Activated B cell treated with CpG ODN at 0.5 μM for 24 hours (primary cell): ENCODE data around the gene MAST2. TPM values are rescaled to one million over a fixed set of nuclear protein-coding genes. Genes with fewer than 3 reads are reported as not detected.

ENCODE experiments used
- ATAC-seq: fragments of 200-7000 bp; cut with Tn5 transposase; one replicate; pipeline ENCODE4 v1.10.0; 2021; ENCODE audit warnings: low read depth, mild to moderate bottlenecking, moderate library complexity
- CTCF ChIA-PET: fragments of 350-600 bp; sonication (Branson Sonifier 250); formaldehyde crosslinking; loops from one replicate; lab custom pipeline; 2021; ENCODE audit warnings: antibody characterized with exemption; lab: Charles Lee
- POLR2A ChIA-PET: fragments of 350-600 bp; sonication (Branson Sonifier 250); formaldehyde crosslinking; loops from one replicate; lab custom pipeline; 2021; ENCODE audit warnings: antibody characterized with exemption; lab: Charles Lee
- DNase-seq: peaks from one replicate; pipeline ENCODE4 v3.0.0; 2022
- H3K27ac Mint-ChIP-seq: one replicate; pipeline ENCODE4 v1.8.0; 2020; ENCODE audit warnings: mixed read lengths
- H3K27me3 Mint-ChIP-seq: one replicate; pipeline ENCODE4 v1.8.0; 2021; ENCODE audit warnings: mixed read lengths
- H3K36me3 Mint-ChIP-seq: one replicate; pipeline ENCODE4 v1.8.0; 2021; ENCODE audit warnings: low read depth, mixed read lengths
- H3K4me1 Mint-ChIP-seq: one replicate; pipeline ENCODE4 v1.8.0; 2021; ENCODE audit warnings: mixed read lengths
- H3K4me3 Mint-ChIP-seq: one replicate; pipeline ENCODE4 v1.8.0; 2020; ENCODE audit warnings: mild to moderate bottlenecking, mixed read lengths
- H3K9me3 Mint-ChIP-seq: one replicate; pipeline ENCODE4 v1.8.0; 2020; ENCODE audit warnings: mixed read lengths
- intact Hi-C: fragments of 100-400 bp; cut with micrococcal nuclease; formaldehyde crosslinking; loops from one replicate; pipeline ENCODE4 v1.15.1; 2024
- total RNA-seq: library from RNA; stranded (reverse); gene quantifications from 2 replicates; pipeline ENCODE4 v1.2.3, GENCODE V29; 2022
- TF ChIP-seq, protein P1 (sequence below): fragments of 200-600 bp; IDR thresholded peaks from one replicate; pipeline ENCODE4 v1.8.0; 2022; ENCODE audit warnings: antibody characterized with exemption, mild to moderate bottlenecking

The MAST2 gene
- total RNA-seq, 1 donor from 2014 or later, result 20.9 TPM

- H3K4me3 Mint-ChIP-seq, result no peak overlapping the region
- ChIA-PET CTCF (no interaction called here), POLR2A (no interaction called here)
- TF ChIP-seq, protein P1, sequence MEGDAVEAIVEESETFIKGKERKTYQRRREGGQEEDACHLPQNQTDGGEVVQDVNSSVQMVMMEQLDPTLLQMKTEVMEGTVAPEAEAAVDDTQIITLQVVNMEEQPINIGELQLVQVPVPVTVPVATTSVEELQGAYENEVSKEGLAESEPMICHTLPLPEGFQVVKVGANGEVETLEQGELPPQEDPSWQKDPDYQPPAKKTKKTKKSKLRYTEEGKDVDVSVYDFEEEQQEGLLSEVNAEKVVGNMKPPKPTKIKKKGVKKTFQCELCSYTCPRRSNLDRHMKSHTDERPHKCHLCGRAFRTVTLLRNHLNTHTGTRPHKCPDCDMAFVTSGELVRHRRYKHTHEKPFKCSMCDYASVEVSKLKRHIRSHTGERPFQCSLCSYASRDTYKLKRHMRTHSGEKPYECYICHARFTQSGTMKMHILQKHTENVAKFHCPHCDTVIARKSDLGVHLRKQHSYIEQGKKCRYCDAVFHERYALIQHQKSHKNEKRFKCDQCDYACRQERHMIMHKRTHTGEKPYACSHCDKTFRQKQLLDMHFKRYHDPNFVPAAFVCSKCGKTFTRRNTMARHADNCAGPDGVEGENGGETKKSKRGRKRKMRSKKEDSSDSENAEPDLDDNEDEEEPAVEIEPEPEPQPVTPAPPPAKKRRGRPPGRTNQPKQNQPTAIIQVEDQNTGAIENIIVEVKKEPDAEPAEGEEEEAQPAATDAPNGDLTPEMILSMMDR, result no peak
- no peak overlapping the region for H3K27ac Mint-ChIP-seq
- DNase-seq, result no peak
- no peaks in the 10 kb centered on the region for H3K36me3 Mint-ChIP-seq
- H3K4me1 Mint-ChIP-seq, result no peaks in the 10 kb centered on the region
- no peak for ATAC-seq
- no peaks in the 10 kb centered on the region for H3K9me3 Mint-ChIP-seq
- no peaks in the 10 kb centered on the region for H3K27me3 Mint-ChIP-seq
- intact Hi-C loops, result no loop called here
These were observed 105.3 kb downstream of the MAST2 start for GRCh38 chr1:45908611-45909140.

GRCh38 chr1:45911634-45912033 is 108.2 kb downstream of the MAST2 start:
- Mint-ChIP-seq H3K36me3 (no peaks in the 10 kb centered on the region), H3K4me1 (peaks cover 9% of the 10 kb centered on the region), H3K4me3 (no peak overlapping the region), H3K27me3 (no peaks in the 10 kb centered on the region), H3K27ac (no peak overlapping the region), H3K9me3 (no peaks in the 10 kb centered on the region)
- no peak for ATAC-seq
- ChIA-PET CTCF (no interaction called here), POLR2A (no interaction called here)
- TF ChIP-seq, protein P1, result no peak
- no peak for DNase-seq
- intact Hi-C loops, result no loop called here

- POLR2A ChIA-PET, result no interaction called here
- TF ChIP-seq, protein P1, result no peak
- H3K4me3 Mint-ChIP-seq, result no peak overlapping the region
- no peaks in the 10 kb centered on the region for H3K36me3 Mint-ChIP-seq
- no peaks in the 10 kb centered on the region for H3K27me3 Mint-ChIP-seq
- ATAC-seq (no peak), DNase-seq (no peak)
- CTCF ChIA-PET, result no interaction called here
- H3K9me3 Mint-ChIP-seq, result no peaks in the 10 kb centered on the region
- peaks cover 9% of the 10 kb centered on the region for H3K4me1 Mint-ChIP-seq
- H3K27ac Mint-ChIP-seq, result no peak overlapping the region
- intact Hi-C loops, result no loop called here
These were observed 109.8 kb downstream of the MAST2 start for GRCh38 chr1:45913183-45913683.

GRCh38 chr1:45913731-45914501 is 110.5 kb downstream of the MAST2 start:
- no peak overlapping the region for H3K4me3 Mint-ChIP-seq
- no peaks in the 10 kb centered on the region for H3K27me3 Mint-ChIP-seq
- no peaks in the 10 kb centered on the region for H3K36me3 Mint-ChIP-seq
- H3K27ac Mint-ChIP-seq, result no peak overlapping the region
- CTCF ChIA-PET, result no interaction called here
- H3K9me3 Mint-ChIP-seq, result no peaks in the 10 kb centered on the region
- intact Hi-C loops, result no loop called here
- ATAC-seq, result no peak
- POLR2A ChIA-PET, result no interaction called here
- no peak for DNase-seq
- TF ChIP-seq, protein P1, result no peak
- H3K4me1 Mint-ChIP-seq, result peaks cover 9% of the 10 kb centered on the region

DNA sequence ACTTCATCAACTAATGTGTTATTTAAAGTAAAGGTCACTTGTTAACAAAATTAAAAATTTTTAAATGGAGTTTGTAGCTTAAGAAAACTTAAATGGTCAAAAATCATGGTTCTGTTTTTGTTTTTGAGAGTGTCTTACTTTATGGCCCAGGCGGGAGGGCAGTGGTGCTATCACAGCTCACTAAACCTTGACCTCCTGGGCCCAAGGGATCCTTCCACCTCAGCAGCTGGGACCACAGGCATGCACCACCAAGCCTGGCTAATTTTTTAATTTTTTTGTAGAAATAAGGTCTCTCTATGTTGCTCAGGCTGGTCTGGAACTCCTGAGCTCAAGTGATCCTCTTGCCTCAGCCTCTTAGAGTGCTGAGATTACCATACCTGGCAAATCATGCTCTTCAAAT is 111.4 kb downstream of the MAST2 start:
- H3K36me3 Mint-ChIP-seq, result no peaks in the 10 kb centered on the region
- TF ChIP-seq, protein P1, result no peak
- no peaks in the 10 kb centered on the region for H3K9me3 Mint-ChIP-seq
- CTCF ChIA-PET, result no interaction called here
- DNase-seq (no peak), ATAC-seq (no peak)
- H3K4me3 Mint-ChIP-seq, result no peak overlapping the region
- peaks cover 9% of the 10 kb centered on the region for H3K4me1 Mint-ChIP-seq
- intact Hi-C loops, result no loop called here
- POLR2A ChIA-PET, result interaction anchor here (0.7 kb wide), 1 partner anchor 13 kb away, joined by 3 read pairs; no protein-coding TSS in a partner anchor
- H3K27me3 Mint-ChIP-seq, result no peaks in the 10 kb centered on the region
- H3K27ac Mint-ChIP-seq, result no peak overlapping the region
